NCI-H2107 (cell line): Measurements from ENCODE around the gene ADRA2B.
"Not testable (repeated sequence)": the region's sequence is repeated elsewhere in the genome, so short reads cannot be mapped to it uniquely, and the experiment has no call there.

ENCODE experiments used
- DNase-seq: peaks from one replicate; lab custom pipeline; 2025; lab: John Stamatoyannopoulos, UW

ADRA2B gene

GRCh38 chr2:96150007-96150640 is 33.8 kb upstream of the ADRA2B start:
- no peak for DNase-seq

- peak; percentile 46 for DNase-seq
Measured at GRCh38 chr2:96148410-96149217, 32.2 kb upstream of the ADRA2B start.

GRCh38 chr2:96147593-96148201 is 31.3 kb upstream of the ADRA2B start:
- DNase-seq, result no peak

GRCh38 chr2:96146881-96147592 is 30.7 kb upstream of the ADRA2B start:
- no peak for DNase-seq

GRCh38 chr2:96146153-96146880 is 29.9 kb upstream of the ADRA2B start:
- DNase-seq, result no peak

- no peak for DNase-seq
Measured at GRCh38 chr2:96145848-96146152, 29.4 kb upstream of the ADRA2B start.

GRCh38 chr2:96145036-96145847 is 28.9 kb upstream of the ADRA2B start, which contains the start of gene DUSP2:
Gene DUSP2 (minus strand): TSS chr2:96145440. CDS start chr2:96145354, 86 bp downstream.
- DNase-seq, result no peak

GRCh38 chr2:96144481-96145035 is 28.2 kb upstream of the ADRA2B start:
- DNase-seq, result no peak

GRCh38 chr2:96143848-96144480 is 27.6 kb upstream of the ADRA2B start:
- no peak for DNase-seq

- DNase-seq, result no peak
Measured at GRCh38 chr2:96143231-96143847, 27.0 kb upstream of the ADRA2B start.

- DNase-seq, result no peak
Measured at GRCh38 chr2:96142217-96143113, 26.1 kb upstream of the ADRA2B start.

GRCh38 chr2:96141624-96141967 is 25.2 kb upstream of the ADRA2B start:
- DNase-seq, result not testable (repeated sequence)

GRCh38 chr2:96140941-96141623 is 24.7 kb upstream of the ADRA2B start:
- no peak for DNase-seq

GRCh38 chr2:96139181-96139758 is 22.9 kb upstream of the ADRA2B start:
- no peak for DNase-seq

- DNase-seq, result no peak
Measured at GRCh38 chr2:96138179-96139145, 22.1 kb upstream of the ADRA2B start, which contains the start of gene ASTL. Gene ASTL (minus strand): TSS chr2:96138502. CDS start chr2:96138436, 66 bp downstream.
